LNCaP clone FGC (cell line): ENCODE results near the gene IL20RB.

ENCODE experiments used
- DNase-seq: peaks from one replicate; pipeline ENCODE4 v3.0.0-alpha.2; 2011; ENCODE audit warnings: low read depth
- H3K4me3 ChIP-seq: 2 replicates; pipeline ENCODE4 v1.5.1; 2011; ENCODE audit warnings: mild to moderate bottlenecking, low read depth, low read length, control low read depth
- TF ChIP-seq, protein P1 (sequence below): IDR thresholded peaks from 2 replicates; pipeline ENCODE4 v1.5.1; 2012; ENCODE audit warnings: mild to moderate bottlenecking; ENCODE audit not compliant: control insufficient read depth, insufficient read depth; ENCODE audit errors: extremely low read depth

IL20RB gene

DNA sequence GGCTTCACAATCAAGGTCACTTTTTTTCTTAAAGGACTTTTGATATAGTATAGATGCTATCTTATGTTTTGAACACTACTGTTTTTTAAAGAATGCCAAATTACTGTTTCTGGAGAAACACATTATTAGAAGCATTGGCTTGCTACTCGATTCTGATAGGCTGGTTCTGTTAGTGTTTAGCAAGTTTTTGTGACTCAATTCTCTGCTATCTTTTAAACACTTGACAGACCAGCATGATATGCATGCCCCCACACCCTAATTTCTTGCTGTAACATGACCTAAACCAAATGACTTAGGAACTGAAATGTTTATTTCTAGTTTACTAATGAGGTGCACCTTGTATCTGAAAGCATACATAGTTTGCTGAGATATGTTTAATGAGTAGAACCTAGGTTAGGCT, 5.5 kb upstream of the IL20RB start:
- H3K4me3 ChIP-seq, result no peak overlapping the region
- DNase-seq, result no peak
- TF ChIP-seq, protein P1, sequence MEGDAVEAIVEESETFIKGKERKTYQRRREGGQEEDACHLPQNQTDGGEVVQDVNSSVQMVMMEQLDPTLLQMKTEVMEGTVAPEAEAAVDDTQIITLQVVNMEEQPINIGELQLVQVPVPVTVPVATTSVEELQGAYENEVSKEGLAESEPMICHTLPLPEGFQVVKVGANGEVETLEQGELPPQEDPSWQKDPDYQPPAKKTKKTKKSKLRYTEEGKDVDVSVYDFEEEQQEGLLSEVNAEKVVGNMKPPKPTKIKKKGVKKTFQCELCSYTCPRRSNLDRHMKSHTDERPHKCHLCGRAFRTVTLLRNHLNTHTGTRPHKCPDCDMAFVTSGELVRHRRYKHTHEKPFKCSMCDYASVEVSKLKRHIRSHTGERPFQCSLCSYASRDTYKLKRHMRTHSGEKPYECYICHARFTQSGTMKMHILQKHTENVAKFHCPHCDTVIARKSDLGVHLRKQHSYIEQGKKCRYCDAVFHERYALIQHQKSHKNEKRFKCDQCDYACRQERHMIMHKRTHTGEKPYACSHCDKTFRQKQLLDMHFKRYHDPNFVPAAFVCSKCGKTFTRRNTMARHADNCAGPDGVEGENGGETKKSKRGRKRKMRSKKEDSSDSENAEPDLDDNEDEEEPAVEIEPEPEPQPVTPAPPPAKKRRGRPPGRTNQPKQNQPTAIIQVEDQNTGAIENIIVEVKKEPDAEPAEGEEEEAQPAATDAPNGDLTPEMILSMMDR, result no peak

DNA sequence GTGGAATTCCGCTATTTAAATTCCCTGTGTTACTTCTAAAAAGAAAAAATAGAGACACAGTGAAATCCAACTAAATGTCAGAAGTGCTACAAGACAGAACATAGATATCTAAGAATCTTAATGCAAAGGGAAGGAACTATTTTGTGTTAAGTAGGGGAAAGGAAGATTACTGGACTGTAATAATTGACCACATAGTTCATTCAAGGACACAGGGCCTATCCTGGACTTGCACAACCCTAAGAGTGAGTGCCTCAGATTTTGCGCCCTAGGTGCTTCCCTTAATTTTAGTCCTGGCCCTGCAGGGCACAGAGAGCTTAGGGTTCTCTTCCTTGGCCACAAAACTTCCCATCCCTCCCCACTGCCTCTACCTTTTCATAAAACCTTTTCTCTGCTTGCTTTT, 3.5 kb upstream of the IL20RB start:
- no peak for DNase-seq
- TF ChIP-seq, protein P1, result no peak
- no peak overlapping the region for H3K4me3 ChIP-seq

DNA sequence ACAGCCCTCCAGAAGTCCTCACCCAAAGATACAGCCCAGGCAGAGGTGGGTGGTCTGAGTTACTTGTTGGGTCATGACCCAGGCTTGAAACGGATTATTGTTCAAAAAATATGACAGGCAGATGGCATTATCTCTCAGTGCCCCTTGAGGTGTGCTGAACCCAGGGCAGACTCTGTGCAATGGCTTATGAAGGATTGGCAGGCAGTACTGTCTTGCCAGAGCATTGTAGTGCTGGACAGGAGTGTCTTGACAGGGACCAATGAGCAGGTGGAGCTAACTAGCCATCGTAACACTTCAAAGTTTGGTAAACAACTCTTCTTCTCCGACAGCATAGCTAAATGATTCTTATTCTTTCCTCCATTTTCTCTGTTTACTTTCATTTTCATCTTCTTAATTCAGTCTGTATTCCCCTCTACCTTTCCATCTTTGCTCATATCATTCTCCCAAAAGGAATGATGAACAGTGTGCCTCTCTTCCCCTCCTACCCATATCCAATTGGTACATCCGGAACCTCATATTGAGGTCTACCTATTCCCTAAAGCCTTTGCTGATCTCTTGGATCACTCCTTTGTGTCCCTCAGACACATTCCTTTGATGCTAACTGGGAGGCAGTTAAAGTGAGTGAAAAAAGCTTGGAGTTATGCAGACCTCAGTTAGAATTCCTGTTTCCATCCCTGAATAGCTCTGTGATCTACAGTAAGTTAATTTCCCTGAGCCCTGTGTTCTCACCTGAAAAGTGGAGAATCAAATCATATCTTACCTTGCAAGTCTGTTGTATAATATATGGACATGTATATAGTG, 2.6 kb upstream of the IL20RB start:
- no peak overlapping the region for H3K4me3 ChIP-seq
- no peak for DNase-seq
- TF ChIP-seq, protein P1, result no peak

DNA sequence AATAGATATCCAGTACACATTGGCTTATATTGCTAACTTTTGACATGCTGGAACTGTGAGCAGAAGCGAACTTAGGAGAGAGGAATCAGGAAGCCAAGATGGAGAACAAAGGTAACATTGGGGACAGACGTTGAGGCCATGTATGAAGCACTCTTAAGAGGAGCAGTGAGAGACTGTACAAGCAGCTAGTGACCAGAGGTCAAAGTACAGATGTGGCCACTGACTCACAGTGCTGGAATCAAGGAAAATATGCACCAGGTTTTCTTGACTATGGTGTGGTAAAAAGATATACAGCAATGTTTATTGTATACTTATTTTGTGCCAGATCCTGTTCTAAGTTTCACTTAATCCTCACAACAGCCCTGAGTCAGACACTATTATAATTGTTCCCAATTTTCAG, 2.0 kb upstream of the IL20RB start:
- TF ChIP-seq, protein P1, result no peak
- DNase-seq, result no peak
- H3K4me3 ChIP-seq, result no peak overlapping the region

DNA sequence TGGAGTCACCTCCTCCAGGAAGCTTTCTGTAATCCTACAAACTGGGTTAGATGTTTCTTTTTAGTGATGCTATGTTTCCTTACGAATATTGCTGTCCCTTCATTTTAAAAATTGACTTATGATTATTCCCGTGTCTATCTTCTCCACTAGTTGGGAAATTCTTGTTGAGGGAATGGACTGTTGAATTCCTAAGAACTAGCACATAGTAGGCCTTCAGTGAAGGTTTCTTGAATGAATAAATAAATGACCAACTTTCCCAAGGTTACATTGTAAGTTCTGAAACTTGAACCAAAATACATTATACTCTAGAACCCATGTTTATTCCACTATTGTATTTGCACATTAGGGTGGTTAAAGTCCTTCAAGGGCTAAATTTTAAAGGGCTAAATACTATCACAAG, 812 bp upstream of the IL20RB start:
- no peak overlapping the region for H3K4me3 ChIP-seq
- no peak for DNase-seq
- TF ChIP-seq, protein P1, result no peak

DNA sequence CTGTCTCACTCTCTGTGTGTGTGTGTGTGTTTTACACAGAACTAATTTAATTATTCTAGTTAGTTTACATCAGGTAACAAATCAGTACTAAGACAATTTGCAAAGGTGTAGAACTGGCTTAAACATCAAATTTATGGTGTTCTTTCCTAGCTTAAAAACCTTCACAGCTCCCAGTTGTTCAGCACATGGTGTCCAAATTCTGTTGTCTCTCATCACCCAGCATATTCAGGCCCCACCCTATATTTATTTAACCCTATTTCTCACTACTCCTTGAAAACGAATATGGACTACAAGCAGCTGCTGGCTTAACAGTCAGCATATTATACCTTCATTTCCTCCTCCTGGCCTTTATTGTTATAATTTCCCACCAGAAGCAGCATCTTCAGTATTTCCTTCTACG, 1.2 kb downstream of the IL20RB start:
- TF ChIP-seq, protein P1, result no peak
- no peak for DNase-seq
- H3K4me3 ChIP-seq, result no peak overlapping the region

DNA sequence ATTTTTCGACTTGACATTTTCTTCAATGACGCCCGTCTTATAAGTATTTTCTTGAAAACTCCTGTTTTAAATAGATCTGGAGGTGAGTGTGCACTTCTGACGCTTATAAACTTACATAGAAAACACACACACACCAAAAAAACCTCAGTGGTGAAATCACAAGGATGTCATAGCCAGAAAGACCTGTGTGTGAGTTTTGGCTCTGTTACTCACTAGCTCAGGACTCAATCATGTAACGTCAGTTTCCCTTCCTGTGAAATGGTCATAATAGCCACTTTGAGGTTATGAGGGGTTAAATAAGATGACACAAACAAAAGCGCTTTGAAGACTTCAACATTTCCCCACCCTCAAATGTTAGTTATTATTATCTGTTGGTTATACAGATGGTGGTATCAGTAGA, 1.8 kb downstream of the IL20RB start:
- no peak overlapping the region for H3K4me3 ChIP-seq
- TF ChIP-seq, protein P1, result no peak
- DNase-seq, result no peak
